ENCODE data around the gene VCX3A. TPM values are rescaled to one million over a fixed set of nuclear protein-coding genes. Genes with fewer than 3 reads are reported as not detected.
"Not testable (repeated sequence)": the region's sequence is repeated elsewhere in the genome, so short reads cannot be mapped to it uniquely, and the experiment has no call there.

The VCX3A gene
- not detected for total RNA-seq

- DNase-seq (ENCODE audit: low spot score) = not testable (repeated sequence)
These were observed at the start of gene VCX3A for GRCh38 chrX:6535018-6535417. Gene VCX3A, minus strand, starts transcription at chrX:6535118. Its CDS starts 621 bp downstream, at chrX:6534497.

- DNase-seq (ENCODE audit: low spot score) = no peak
These were observed 39.8 kb upstream of the VCX3A start for GRCh38 chrX:6574762-6575161.

- DNase-seq (ENCODE audit: low spot score) = no peak
These were observed 33.1 kb upstream of the VCX3A start for GRCh38 chrX:6568031-6568430.

- no peak for DNase-seq (ENCODE audit: low spot score)
These were observed 24.1 kb upstream of the VCX3A start for GRCh38 chrX:6558979-6559378.

- DNase-seq (ENCODE audit: low spot score) = no peak
These were observed 22.8 kb upstream of the VCX3A start for GRCh38 chrX:6557690-6558089.

- no peak for DNase-seq (ENCODE audit: low spot score)
These were observed 16.1 kb upstream of the VCX3A start for GRCh38 chrX:6550999-6551398.

GRCh38 chrX:6545712-6546111 lies 10.8 kb upstream of the VCX3A start:
- DNase-seq (ENCODE audit: low spot score) = no peak

GRCh38 chrX:6526564-6527136 lies 8.3 kb downstream of the VCX3A start:
- DNase-seq (ENCODE audit: low spot score) = no peak

- no peak for DNase-seq (ENCODE audit: low spot score)
These were observed 17.5 kb downstream of the VCX3A start for GRCh38 chrX:6517376-6517775.

- DNase-seq (ENCODE audit: low spot score) = no peak
These were observed 28.5 kb downstream of the VCX3A start for GRCh38 chrX:6506444-6506843.

- DNase-seq (ENCODE audit: low spot score) = no peak
These were observed 29.0 kb downstream of the VCX3A start for GRCh38 chrX:6505960-6506359.

GRCh38 chrX:6500719-6501118 lies 34.2 kb downstream of the VCX3A start:
- no peak for DNase-seq (ENCODE audit: low spot score)

GRCh38 chrX:6498324-6498723 lies 36.6 kb downstream of the VCX3A start:
- DNase-seq (ENCODE audit: low spot score) = no peak
